Measurements from ENCODE around the gene VPS13D. TPM values are rescaled to one million over a fixed set of nuclear protein-coding genes. Genes with fewer than 3 reads are reported as not detected.

VPS13D gene
- total RNA-seq, 1 experiment from 2014 or later, result 29.0 TPM

- TF ChIP-seq ZNF317 (CRISPR knock-in tag; IDR thresholded peaks at IDR 0.05; ENCODE audit: borderline replicate concordance, low read depth) (no peak), ATF2 (CRISPR knock-in tag; IDR thresholded peaks at IDR 0.05; ENCODE audit: borderline replicate concordance, low read depth) (no peak), TEAD4 (CRISPR knock-in tag; IDR thresholded peaks at IDR 0.05) (no peak), SP1 (CRISPR knock-in tag; conservative IDR thresholded peaks at IDR 0.05) (no peak), NR1H2 (CRISPR knock-in tag; IDR thresholded peaks at IDR 0.05) (no peak), ZNF425 (CRISPR knock-in tag; conservative IDR thresholded peaks at IDR 0.05) (no peak), ELF4 (CRISPR knock-in tag; IDR thresholded peaks at IDR 0.05; ENCODE audit: low read depth) (no peak), ZNF671 (CRISPR knock-in tag; IDR thresholded peaks at IDR 0.05) (no peak), PRRX2 (CRISPR knock-in tag; IDR thresholded peaks at IDR 0.05) (no peak), TP53 (CRISPR knock-in tag; IDR thresholded peaks at IDR 0.05) (no peak), AR (CRISPR knock-in tag; IDR thresholded peaks at IDR 0.05) (no peak)
- TF ChIP-seq, protein P1, sequence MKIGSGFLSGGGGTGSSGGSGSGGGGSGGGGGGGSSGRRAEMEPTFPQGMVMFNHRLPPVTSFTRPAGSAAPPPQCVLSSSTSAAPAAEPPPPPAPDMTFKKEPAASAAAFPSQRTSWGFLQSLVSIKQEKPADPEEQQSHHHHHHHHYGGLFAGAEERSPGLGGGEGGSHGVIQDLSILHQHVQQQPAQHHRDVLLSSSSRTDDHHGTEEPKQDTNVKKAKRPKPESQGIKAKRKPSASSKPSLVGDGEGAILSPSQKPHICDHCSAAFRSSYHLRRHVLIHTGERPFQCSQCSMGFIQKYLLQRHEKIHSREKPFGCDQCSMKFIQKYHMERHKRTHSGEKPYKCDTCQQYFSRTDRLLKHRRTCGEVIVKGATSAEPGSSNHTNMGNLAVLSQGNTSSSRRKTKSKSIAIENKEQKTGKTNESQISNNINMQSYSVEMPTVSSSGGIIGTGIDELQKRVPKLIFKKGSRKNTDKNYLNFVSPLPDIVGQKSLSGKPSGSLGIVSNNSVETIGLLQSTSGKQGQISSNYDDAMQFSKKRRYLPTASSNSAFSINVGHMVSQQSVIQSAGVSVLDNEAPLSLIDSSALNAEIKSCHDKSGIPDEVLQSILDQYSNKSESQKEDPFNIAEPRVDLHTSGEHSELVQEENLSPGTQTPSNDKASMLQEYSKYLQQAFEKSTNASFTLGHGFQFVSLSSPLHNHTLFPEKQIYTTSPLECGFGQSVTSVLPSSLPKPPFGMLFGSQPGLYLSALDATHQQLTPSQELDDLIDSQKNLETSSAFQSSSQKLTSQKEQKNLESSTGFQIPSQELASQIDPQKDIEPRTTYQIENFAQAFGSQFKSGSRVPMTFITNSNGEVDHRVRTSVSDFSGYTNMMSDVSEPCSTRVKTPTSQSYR (CRISPR knock-in tag; IDR thresholded peaks at IDR 0.05), result no peak
Observed at GRCh38 chr1:12294076-12294475, 64.2 kb downstream of the VPS13D start (continued).

DNA sequence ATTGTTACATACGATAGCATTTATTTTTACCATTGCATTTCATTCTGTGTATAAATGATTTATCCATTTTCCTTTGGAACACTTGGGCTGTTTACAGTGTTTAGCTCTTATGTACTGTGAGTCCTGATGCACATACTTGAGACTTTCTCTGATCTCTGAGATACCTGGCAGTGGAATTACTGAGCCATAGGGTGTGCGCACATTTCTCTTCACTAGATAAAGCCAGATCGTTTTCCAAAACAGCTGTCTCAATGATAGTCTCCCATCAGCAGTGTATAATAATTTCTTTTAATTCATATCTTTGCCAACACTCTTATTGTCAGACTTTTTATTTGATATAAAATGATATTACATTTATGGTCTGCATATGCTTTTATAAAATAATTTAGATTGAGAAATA is 66.2 kb downstream of the VPS13D start:
- peaks cover 7% of the 10 kb centered on the region for H3K36me3 Mint-ChIP-seq
- DNase-seq (ENCODE audit: low spot score) (no peak), ATAC-seq (no peak)
- no peak overlapping the region for H3K4me3 Mint-ChIP-seq
- no peaks in the 10 kb centered on the region; the same call in 1 of the 2 replicates for H3K4me1 Mint-ChIP-seq
- no peaks in the 10 kb centered on the region for H3K27me3 Mint-ChIP-seq (ENCODE audit: low read depth)
- no peak overlapping the region for H3K27ac Mint-ChIP-seq
- TF ChIP-seq ZNF317 (CRISPR knock-in tag; IDR thresholded peaks at IDR 0.05; ENCODE audit: borderline replicate concordance, low read depth), result no peak
- TF ChIP-seq, protein P2, sequence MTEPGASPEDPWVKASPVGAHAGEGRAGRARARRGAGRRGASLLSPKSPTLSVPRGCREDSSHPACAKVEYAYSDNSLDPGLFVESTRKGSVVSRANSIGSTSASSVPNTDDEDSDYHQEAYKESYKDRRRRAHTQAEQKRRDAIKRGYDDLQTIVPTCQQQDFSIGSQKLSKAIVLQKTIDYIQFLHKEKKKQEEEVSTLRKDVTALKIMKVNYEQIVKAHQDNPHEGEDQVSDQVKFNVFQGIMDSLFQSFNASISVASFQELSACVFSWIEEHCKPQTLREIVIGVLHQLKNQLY (CRISPR knock-in tag; IDR thresholded peaks at IDR 0.05), result no peak
- no peak for TF ChIP-seq ERG (CRISPR knock-in tag; IDR thresholded peaks at IDR 0.05)
- TF ChIP-seq ZNF232 (CRISPR knock-in tag; IDR thresholded peaks at IDR 0.05), result no peak
- TF ChIP-seq AR (CRISPR knock-in tag; IDR thresholded peaks at IDR 0.05), result no peak
- TF ChIP-seq, protein P3, sequence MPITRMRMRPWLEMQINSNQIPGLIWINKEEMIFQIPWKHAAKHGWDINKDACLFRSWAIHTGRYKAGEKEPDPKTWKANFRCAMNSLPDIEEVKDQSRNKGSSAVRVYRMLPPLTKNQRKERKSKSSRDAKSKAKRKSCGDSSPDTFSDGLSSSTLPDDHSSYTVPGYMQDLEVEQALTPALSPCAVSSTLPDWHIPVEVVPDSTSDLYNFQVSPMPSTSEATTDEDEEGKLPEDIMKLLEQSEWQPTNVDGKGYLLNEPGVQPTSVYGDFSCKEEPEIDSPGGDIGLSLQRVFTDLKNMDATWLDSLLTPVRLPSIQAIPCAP (CRISPR knock-in tag; IDR thresholded peaks at IDR 0.05), result no peak
- TF ChIP-seq ZBTB21 (CRISPR knock-in tag; IDR thresholded peaks at IDR 0.05; ENCODE audit: borderline replicate concordance), result no peak
- no peak for TF ChIP-seq TCF7 (CRISPR knock-in tag; IDR thresholded peaks at IDR 0.05; ENCODE audit: low read depth)
- no peaks in the 10 kb centered on the region for H3K9me3 Mint-ChIP-seq
- POLR2A ChIA-PET, result no interaction called here
- CTCF ChIA-PET, result interaction anchor here (6.6 kb wide), 1 partner anchor 19 kb away, joined by 37 read pairs; no protein-coding TSS in a partner anchor

Measured in WTC11 (cell line).